ENCODE results near the gene UQCRC1.

Gene UQCRC1

DNA sequence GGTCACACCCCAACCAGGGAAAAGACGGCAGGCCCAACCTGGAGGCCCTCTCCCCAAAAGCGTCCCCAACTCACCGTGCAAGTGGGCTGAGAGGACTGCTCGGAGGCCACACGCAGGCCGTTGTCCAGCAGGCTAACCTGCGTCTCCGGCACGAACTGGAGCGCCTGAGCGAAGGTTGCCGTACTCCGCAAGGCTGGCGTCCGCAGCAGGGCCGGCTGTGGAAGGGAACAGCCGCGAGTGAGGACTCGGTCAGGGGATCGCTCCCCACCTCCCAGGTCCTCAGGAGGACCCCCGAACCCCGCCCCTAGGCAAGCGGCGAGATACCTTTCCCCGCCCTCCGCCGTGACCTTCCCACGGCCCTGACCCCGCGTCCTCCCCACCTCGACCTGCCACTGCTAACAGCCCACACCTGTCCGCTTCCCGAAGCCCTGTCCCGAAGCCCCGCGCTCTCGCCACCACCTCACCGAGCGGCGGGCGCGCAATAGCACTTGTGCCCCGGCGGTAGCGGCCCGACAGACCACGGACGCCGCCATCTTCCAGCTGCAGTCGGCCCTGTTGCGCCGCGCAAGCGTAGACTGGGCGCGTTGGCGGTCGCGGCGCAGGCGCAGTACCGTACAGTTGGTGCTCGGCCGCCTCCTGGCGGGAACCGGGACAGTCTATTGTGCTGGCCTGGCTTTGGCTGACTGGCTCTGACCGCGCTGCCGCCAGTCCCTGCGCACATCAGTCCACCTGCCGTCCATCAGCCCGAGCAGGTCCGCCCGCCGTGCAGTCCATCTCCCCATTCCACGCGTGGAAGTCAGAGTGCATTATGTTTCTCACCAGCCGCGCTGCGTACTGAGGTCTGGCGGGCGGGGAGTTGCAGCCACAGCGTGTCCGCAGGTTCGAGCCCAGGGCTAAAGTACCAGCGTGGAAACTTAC is at the start of gene UQCRC1:
Gene UQCRC1, minus strand, starts transcription at position 559 of the 918 bp plus-strand sequence. Its CDS starts 26 bp downstream, at position 533.
- peak; percentile 80 to 82 for DNase-seq (ENCODE audit: low read depth in 2 of 2)

GRCh38 chr3:48656841-48657281 is 47.4 kb upstream of the UQCRC1 start:
- DNase-seq (ENCODE audit: low read depth in 2 of 2): no peak

- peak; percentile 59 to 79 for DNase-seq (ENCODE audit: low read depth in 2 of 2)
Observed at GRCh38 chr3:48656061-48656840, 46.8 kb upstream of the UQCRC1 start.

DNA sequence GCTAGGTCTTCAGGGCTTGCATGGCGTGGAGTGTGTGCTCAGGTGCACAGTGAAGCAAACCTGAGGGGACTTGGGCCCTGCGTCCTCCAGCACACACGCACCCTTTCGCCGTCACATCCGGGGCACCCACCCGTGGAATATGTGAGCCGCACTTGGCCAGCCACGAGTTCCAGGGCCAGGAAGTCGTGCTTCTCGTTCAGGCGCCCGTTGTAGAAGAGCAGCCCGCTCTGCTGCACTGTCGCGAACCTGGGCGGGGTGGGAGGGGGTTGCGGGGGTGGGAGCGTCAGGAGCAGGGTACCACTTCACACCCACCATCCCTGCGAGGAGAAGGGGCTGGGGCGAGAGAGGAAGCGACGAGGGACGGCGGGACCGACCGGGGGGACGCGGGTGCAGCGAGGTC is 46.2 kb upstream of the UQCRC1 start:
- DNase-seq (ENCODE audit: low read depth in 2 of 2): no peak

DNA sequence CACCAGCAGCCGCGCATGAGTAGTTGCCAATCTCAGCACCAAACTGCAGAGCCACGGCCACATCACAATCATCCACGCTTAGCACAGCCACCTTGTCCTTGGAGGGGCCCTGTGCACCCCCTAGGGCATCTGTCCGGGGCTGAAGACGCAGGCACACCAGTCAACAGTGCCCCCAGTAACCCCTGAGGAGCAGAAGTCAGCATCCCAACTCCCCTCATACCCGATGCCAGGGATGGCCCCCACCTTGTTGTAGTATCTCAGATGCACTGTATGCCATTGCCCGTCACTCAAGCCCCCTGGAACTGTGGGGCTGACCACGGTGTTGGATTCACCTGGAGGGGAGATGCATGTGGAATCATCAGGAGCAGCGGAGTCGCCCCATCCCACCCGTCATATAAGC is 45.6 kb upstream of the UQCRC1 start:
- no peak for DNase-seq (ENCODE audit: low read depth in 2 of 2)

DNA sequence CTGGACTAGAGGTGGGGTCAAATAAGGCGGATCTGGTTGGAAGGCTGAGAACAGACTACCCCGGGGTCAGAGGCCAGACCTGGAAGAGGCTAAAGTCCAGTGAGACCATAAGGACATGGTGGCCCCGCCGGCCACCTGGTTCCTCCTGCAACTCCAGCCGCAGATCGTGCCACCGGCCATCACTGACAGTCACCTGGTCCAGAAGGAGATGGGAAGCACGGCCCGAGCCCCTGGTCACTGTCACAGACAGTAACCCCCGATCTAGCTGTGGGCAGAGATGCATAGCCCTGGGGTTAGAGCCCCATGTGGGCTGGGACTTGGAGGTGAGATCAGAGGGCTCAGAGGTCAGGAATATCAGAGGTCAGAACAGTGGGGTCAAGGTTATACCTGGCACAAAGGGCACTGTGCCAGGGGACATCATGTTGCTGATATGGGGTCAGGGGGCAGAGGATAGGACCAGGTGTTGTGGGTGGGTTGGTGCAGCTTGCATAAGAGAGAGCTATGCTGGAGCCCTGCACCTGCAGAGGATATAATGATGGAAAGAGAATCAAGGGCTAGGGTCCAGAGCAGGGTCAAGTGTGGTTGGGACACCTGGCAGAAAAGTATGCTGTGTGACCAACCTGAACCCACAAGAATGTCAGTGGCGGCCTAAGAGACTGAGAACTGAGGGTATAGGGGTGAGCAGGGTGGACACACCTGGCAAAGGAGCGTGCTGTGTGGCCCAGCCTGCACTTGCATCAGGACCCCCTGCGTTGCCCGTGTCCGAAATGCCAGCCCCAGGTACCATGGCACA is 43.7 kb upstream of the UQCRC1 start:
- no peak for DNase-seq (ENCODE audit: low read depth in 2 of 2)

DNA sequence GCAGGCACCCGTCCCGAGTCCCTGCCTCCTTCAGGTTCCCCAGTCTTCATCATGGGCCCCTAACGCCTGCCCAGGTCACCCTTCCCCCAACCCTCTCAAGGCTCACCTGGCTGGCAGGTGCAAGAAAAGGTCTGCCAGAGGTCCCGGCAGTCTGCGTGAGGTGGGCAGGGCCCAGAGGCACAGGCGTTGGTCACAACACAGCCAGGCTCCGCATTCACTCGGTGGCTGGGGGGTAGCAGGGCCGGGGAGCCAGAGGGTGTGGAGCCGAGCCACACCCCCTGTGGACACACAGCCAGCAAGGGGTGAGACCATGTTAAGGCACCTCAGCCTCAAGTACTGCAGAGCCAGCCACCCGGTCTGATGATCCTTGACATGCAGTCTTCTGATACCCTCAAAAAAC is 42.3 kb upstream of the UQCRC1 start:
- no peak for DNase-seq (ENCODE audit: low read depth in 2 of 2)

DNA sequence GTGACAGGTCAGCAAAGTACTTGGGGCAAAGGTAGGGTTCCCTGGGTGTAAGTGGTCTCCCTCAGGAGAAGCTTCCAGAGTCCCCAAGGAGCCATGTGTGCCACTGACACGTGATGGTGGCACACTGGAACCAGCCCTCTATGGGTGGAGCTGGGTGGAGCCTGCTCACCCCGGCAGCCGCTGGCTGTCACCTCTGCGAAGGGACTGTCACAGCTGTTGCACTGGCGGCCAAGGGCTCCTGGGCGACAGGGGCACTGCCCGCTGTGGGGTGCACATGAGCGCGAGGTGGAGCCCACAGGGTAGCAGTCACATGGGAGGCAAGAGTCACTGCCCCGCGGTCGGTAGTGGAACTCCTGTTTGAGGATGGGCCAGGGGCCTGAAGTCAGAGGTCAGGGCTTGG is 41.3 kb upstream of the UQCRC1 start:
- DNase-seq (ENCODE audit: low read depth in 2 of 2): no peak

DNA sequence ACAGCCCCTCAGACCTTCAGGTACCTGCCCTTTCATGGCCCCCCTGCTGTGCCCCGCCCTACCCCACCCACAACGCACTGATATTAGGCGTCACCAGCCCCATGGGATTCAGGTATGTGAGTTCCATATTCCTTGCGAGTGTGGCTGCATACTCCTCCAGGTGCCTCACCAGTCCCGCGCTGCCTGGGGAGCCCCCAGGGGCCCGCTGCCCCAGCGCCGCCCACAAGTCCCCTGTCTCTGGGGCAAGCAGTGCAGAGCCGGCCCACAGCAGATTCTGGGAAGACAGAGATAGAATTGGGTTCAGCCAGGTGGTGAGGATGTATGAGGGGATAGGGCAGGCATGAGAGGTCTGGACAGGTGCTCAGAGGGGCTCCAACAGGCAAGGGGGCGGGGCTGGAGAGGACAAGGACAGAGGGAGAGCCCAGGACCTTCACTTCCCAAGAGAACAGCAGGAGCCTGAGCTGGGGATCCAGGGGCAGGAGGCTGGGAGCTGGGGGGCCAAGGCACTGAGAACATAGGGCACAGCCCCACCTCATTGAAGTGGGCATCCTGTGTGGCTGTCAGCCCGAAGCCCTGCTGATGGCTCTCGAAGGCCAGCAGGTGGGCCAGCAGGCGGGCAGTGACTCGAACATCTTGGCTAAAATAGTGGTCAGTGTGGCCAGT is 38.9 kb upstream of the UQCRC1 start:
- no peak for DNase-seq (ENCODE audit: low read depth in 2 of 2)

DNA sequence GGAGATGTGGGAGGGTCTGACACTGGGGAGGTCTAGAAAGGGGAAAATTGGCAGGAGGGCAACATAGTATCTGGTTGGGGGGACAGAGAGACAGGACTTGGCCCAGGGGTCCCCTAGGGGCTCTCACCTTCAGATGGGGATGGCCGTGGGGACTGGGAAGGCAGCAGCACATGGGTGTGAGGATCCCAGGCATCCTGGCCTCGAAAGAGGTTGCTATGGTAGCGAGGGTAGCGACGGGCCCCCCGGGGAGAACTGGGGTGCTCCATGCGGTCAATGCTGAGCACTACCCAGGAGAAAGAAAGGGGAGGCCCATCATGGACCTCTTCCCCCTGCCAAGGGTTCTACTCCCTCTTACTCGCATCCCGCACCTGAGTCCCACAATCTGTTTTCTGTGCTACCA is 38.3 kb upstream of the UQCRC1 start:
- DNase-seq (ENCODE audit: low read depth in 2 of 2): no peak

DNA sequence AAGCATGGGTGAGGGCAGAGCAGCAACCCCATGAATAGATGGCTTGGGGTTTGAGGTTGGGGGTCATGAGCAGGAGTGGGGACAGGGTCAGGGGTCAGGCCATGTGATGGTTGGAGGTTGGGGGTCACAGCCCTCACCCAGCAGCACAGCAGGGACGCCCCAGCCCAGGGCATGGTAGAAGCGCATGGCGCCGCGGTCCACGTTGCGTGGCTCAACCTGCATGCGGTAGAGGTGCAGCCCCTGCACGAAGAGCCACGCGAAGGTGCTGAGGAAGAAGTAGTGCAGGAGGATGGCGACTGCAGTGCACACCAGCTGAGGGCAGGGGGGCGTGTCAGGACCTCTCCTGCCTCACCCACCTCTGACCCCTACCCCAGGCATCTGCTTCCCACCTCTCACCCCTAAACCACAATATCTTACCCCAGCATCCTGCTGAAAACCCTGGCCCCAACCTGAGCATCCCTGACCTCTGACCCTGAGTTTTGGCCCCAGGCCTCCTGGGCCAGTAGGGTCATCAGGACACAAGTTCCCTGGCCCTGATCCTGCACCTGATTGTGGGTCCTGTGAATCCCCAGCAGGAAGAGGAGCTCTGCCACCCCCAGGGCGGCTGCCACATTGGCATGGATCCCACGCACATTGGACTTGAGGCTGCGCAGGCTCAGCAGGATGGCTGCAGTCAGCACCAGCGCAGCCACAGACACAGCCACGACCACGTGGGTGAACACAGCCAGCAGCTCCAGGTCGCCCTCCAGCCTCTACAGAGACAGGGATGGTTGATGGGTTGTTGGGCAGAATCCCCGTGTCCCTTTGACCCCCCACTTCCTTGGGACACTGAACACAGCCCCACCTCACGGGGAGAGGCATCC is 35.7 kb upstream of the UQCRC1 start:
- no peak for DNase-seq (ENCODE audit: low read depth in 2 of 2)

DNA sequence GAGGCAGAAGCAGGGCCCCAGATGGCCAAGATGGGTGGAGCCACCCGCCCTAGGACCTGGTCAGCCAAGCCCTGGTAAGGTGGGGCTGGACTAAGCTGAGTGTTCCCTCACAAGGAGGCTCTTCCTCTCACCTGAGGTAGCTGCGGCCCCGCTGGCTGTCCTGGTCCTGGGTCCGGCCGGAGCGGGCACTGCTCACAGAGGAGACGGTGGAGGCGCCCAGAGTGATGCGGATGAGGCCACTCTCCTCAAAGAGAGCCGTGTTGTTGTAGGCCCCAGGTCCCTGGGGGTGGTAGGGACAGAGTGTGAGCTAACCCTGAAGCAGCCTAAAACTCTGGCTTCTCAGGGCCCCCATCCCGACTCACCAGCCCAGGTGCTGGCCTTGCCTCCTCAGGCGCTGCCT is 33.2 kb upstream of the UQCRC1 start:
- no peak for DNase-seq (ENCODE audit: low read depth in 2 of 2)

DNA sequence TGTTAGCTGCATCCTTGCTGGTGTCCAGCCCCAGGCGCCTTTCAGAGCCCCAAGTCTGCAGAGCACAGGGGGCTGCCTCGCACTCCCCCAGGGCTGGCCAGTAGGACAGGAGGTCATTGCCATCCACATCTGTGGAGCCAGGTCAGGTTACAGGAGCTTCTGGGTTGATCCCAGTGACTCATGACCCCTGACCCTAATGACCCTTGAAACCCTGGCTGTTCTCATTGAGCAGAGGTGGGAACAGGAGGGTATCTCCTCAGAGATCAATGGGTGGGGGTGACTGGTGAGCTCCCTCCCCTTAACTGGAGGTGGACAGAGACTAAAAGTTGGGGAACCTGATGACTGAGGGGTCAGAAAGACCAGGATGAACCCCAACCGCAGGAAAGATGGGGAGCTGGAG is 31.9 kb upstream of the UQCRC1 start:
- DNase-seq (ENCODE audit: low read depth in 2 of 2): no peak

DNA sequence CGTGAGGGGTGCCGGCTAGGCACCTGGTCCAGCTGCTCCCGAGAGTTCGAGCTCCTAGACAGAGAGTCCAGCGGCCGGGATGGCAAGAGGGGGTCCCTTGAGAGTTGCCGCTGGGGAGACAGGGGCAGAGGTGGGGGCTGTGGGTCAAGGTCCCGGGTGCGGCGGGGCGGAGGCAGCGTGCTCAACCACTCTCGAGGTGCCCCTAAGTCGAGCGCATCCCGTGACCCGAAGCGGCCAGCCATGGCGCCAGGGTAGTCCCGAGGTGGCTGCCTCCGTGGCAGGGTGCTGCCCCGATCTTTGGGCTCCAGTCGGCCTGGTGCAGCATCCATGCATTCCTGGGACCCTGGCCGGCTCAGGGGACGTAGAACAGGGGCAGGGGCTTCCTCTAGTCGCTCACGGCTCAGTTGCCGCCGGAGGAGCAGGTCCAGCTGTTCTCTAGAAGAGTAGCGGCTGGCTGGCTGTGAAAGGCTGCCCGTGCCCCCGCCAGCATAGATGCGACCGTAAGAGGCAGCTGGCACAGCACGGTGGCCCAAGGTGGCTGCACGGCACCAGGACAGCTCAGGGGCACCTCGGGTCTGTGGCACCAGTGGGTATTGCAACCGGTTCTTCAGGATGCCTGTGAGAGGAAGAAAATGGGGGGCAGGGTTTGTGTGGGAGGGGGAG is 30.6 kb upstream of the UQCRC1 start:
- no peak for DNase-seq (ENCODE audit: low read depth in 2 of 2)

DNA sequence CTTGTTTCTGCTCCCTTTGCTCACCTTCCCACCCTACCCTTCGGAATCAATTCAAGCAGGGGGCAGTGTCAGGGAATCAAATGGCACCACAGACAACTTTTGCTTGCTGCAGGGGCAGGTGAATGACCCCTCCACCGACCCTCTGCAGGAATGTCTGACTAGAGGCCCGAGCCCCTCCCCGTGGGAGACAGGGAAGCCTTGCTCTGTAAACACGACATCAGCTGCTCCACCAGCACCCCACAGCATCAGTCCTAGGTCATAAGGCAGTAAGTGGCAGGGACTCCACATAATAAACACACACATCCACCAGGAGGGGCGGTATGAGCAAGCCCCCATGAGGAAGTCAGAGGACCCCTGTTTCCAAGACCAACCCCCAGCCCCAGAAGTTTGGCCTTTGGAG is 27.9 kb upstream of the UQCRC1 start:
- no peak for DNase-seq (ENCODE audit: low read depth in 2 of 2)

DNA sequence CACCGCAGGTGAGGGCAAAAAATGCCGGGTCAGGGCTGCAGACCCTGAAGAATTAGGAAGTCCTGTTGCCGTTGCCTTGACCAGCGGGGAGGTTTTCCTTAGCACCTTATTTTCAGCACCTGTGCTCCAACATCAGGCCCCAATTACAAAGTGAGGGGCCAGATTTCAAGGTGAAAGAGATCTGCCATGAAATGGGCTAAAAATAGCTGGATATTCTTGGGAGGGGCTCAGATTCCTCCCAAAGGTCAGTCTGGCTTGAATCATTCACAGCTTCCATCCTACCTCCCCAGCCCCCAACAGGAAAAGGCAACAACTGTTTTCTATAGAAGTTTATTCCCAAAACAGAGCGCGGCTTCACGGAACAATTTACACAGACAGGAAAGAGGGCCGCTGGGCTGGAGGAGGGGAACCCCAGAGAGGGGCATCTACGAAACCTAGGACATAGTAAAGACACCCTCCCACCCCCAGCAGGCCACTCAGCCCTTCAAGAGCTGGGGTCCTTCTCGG is 26.8 kb upstream of the UQCRC1 start:
- DNase-seq (ENCODE audit: low read depth in 2 of 2): no peak

- DNase-seq (ENCODE audit: low read depth in 2 of 2): peak; percentile 77 to 84
Observed at GRCh38 chr3:48635222-48636021, 26.0 kb upstream of the UQCRC1 start, which contains the start of gene SLC26A6. Gene SLC26A6 (minus strand): TSS chr3:48635461. CDS start chr3:48635393, 68 bp downstream.

DNA sequence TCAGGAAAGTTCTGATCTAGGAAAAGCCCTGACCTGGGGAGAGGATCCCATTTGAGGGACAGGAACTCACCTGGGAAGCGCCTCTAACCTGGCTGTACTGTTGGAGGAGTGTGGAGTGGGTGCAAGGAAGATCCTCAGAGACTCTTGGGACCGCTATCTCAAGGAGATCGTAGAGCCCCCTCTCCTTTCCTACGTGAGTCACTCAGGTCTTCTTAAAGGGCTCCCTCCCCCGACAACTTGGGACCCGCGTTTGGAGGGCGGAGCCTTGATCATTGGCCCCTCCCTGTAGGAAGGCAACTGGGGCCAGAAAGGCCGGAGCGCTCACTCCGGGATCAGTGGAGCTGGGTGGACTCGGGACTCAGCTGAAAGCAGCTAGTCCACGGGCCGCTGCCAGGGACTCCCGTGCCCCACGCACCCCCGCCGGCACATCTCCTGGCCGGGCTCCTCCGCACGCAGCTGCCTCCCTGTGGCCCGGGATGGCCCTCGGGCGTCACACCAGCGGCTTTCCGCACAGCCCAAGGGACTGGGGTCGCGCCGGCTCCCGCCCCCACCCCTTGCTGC is 25.3 kb upstream of the UQCRC1 start:
- DNase-seq (ENCODE audit: low read depth in 2 of 2): peak in 1 of 2 donors; percentile 30

Measured in stimulated activated CD4-positive, alpha-beta T cell treated with anti-CD3 and anti-CD28 coated beads, Interleukin-1b, Interleukin-23, amount 100 ng/mL, for 1 hour (primary cell).